ENCODE data around the gene FRMD4A. TPM values are rescaled to one million over a fixed set of nuclear protein-coding genes. Genes with fewer than 3 reads are reported as not detected.

The FRMD4A gene
- total and polyA plus RNA-seq, 3 donors from 2014 or later = 15.0 to 20.8 (median 18.7) TPM

- no peak for TF ChIP-seq CTCF (IDR thresholded peaks at IDR 0.05)
- TF ChIP-seq POLR2A (IDR thresholded peaks at IDR 0.05) = no peak
- Histone ChIP-seq H3K36me3 (ENCODE audit: low read depth, missing control alignments) (no peaks in the 10 kb centered on the region), H3K27me3 (no peaks in the 10 kb centered on the region), H3K27ac (no peak overlapping the region), H3K4me3 (no peak overlapping the region), H3K4me1 (peaks cover 11% of the 10 kb centered on the region), H3K9me3 (no peaks in the 10 kb centered on the region)
- 89 to 92% methylated on average over 15 of the region's 15 CpGs for WGBS, 2 donors
- intact Hi-C loops (cut with DNase I; ENCODE audit: low total_unique reads) = no loop called here
- DNase-seq = no peak
These were observed 627.5 kb downstream of the FRMD4A start for GRCh38 chr10:13703101-13703818.

- TF ChIP-seq POLR2A (IDR thresholded peaks at IDR 0.05) (no peak), CTCF (IDR thresholded peaks at IDR 0.05) (no peak)
- no peak for DNase-seq
- Histone ChIP-seq H3K4me3 (no peak overlapping the region), H3K36me3 (ENCODE audit: low read depth, missing control alignments) (no peaks in the 10 kb centered on the region), H3K27ac (no peak overlapping the region), H3K9me3 (no peaks in the 10 kb centered on the region), H3K4me1 (peaks cover under 1% of the 10 kb centered on the region), H3K27me3 (no peaks in the 10 kb centered on the region)
- intact Hi-C loops (cut with DNase I; ENCODE audit: low total_unique reads) = no loop called here
- WGBS, 2 donors = 78 to 89% methylated on average over 15 to 17 of the region's 17 CpGs
These were observed 629.4 kb downstream of the FRMD4A start for GRCh38 chr10:13701157-13701919.

- no peak for TF ChIP-seq CTCF (IDR thresholded peaks at IDR 0.05)
- TF ChIP-seq POLR2A (IDR thresholded peaks at IDR 0.05) = no peak
- no peaks in the 10 kb centered on the region for H3K36me3 ChIP-seq (ENCODE audit: low read depth, missing control alignments)
- H3K4me3 ChIP-seq = no peak overlapping the region
- H3K27me3 ChIP-seq = no peaks in the 10 kb centered on the region
- WGBS, 2 donors = 81 to 84% methylated on average over 10 of the region's 10 CpGs
- intact Hi-C loops (cut with DNase I; ENCODE audit: low total_unique reads) = no loop called here
- H3K27ac ChIP-seq = no peak overlapping the region
- H3K9me3 ChIP-seq = no peaks in the 10 kb centered on the region
- H3K4me1 ChIP-seq = no peaks in the 10 kb centered on the region
- no peak for DNase-seq
These were observed 630.1 kb downstream of the FRMD4A start for GRCh38 chr10:13700473-13701144.

- no peak overlapping the region for H3K4me3 ChIP-seq
- no peaks in the 10 kb centered on the region for H3K27me3 ChIP-seq
- 79 to 81% methylated on average over 10 of the region's 10 CpGs for WGBS, 2 donors
- intact Hi-C loops (cut with DNase I; ENCODE audit: low total_unique reads) = no loop called here
- no peaks in the 10 kb centered on the region for H3K4me1 ChIP-seq
- no peak overlapping the region for H3K27ac ChIP-seq
- DNase-seq = no peak
- no peaks in the 10 kb centered on the region for H3K36me3 ChIP-seq (ENCODE audit: low read depth, missing control alignments)
- H3K9me3 ChIP-seq = no peaks in the 10 kb centered on the region
- no peak for TF ChIP-seq CTCF (IDR thresholded peaks at IDR 0.05)
- TF ChIP-seq POLR2A (IDR thresholded peaks at IDR 0.05) = no peak
These were observed 631.5 kb downstream of the FRMD4A start for GRCh38 chr10:13699216-13699615.

All from testis (tissue), 3 donors.